GM21515 (cell line): ENCODE data around the gene SNX18.

ENCODE experiments used
- ATAC-seq: cut with Tn5 transposase; IDR thresholded peaks from one replicate; pipeline ENCODE4 v1.9.1; 2021; ENCODE audit not compliant: unreplicated experiment

The SNX18 gene

DNA sequence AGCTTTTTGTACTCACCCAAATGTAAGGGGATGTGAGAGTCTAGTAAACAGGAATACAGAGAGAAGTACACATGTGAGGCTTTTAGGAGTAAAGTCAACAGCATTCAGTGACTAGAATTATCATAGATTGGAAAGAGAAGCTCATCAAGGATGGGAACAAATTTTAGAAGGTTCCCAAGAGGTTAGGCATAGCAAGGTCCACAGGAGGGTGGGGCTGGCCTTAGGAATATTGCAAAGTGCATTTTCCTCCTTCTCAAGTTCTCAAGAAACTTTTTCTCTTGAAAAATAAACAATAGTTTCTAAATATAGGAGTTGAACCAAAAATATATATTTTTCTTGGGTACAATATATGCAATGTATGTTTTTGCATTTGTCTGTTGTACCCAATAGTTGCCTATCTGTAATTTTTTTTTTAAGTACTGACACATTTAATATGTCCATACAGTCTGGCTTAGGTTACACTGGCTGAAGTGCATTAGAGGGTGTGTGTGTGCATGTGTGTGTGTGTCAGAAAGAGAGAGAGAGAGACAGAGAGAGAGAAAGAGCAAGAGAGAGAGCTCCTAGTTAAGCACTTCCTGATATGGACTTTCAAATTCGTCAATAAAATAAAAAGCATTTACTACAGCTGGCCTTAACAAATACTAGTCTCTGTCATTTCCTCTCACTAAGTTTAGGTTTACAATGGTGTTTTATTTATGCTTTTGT lies 62.2 kb downstream of the SNX18 start:
- no peak for ATAC-seq

DNA sequence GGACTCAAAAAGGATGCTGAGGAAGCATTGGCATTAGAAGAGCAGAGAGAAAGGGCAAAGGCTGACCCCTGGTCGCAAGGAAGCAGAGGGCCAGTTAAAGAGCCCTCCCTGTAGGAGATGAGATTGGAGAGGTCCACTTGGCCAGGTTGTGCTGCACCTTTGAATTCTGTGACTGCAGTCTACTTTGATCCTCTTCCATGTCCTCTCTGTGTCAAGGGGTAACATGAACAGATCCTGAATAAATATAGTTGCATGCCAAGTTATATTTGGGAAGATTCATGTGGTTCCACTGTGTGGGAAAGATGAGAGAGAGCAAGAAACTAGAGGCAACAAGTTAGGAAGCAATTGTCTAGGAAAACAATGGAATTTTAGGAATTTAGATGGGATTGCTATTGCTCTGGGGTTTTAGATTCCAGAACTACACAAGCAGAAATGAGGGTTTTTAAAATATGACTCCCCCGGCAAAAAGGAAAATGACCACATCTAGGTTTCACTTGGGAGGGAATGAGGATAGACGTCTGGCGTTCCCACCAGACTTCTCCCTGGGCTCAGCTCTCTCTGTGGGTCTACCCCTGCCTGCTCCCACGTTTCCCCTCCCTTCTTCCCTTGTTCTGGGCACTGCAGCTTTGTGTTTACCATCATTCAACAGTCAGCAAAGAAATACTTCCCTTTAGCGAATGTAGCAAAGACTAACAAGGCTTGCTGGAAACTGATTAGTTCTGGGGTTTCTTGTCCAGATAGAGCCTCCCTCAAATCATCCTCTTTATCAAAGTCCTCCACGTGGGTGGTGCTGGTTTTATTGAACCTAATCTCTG lies 63.6 kb downstream of the SNX18 start:
- no peak for ATAC-seq

DNA sequence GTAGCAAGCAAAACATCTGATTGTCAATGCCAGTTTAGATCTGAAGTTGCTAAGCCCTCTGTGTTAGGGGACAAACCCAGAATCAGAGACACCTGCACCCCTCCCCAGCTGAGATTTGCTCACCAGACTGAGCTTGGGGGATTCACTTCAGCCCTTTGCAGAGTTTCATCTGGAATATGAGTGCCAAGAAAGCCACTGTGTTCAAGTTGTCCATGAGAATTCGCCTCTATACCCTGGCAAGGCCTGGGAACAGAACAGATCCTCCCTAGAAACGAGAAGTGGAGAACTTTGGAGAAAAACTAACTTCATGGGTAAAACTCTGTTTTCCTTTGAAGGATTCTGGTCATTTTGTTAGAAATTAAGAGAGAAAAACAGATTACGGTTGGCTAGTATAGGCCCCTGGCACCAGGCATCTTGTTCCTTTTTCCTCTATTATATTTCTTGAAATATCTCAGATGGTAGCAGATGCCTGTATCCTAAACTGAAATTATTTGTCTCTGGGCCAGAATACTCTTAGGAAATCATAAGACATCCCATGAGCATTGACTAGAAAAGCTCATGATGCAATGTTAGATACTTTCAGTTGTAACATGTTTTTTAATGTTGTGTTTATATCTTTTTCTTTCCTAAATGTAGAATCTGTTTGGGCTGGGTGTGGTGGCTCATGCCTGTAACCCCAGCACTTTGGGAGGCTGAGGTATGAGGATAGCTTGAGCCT lies 64.4 kb downstream of the SNX18 start:
- ATAC-seq = no peak

DNA sequence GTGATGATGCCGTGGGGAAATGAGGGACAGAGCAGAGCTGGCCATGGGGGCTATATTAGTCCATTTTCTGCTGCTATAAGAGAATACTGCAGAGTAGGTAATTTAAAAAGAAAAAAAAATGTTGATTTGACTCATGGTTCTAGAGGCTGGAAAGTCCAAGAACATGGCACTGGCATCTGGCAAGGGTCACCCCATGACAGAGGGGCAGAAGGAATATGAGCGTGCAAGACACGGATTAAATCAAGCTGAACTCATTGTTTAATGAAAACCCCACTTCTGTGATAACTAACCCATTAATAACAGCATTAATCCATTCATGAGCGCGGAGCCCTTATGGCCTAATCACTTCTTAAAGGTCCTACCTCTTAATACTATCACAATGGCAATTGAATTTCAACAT lies 68.8 kb downstream of the SNX18 start:
- ATAC-seq = no peak

DNA sequence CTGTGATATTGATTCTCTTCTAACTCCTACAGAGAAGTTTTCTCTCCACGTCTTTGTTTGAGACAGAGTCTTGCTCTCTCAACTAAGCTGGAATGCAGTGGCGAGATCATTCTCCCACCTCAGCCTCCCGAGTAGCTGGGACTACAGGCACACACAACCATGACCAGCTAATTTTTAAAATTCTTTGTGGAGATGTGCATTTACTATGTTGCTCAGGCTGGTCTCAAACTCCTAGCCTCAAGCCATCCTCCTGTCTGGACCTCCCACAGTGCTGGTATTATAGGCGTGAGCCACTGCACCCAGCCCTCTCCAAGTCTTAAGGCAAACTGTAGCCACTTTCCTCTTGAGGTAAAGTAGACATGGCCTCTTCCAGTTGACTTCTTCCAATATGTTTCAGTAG lies 72.2 kb downstream of the SNX18 start:
- ATAC-seq = no peak

- no peak for ATAC-seq
Measured at GRCh38 chr5:54590824-54591223, 73.3 kb downstream of the SNX18 start.

DNA sequence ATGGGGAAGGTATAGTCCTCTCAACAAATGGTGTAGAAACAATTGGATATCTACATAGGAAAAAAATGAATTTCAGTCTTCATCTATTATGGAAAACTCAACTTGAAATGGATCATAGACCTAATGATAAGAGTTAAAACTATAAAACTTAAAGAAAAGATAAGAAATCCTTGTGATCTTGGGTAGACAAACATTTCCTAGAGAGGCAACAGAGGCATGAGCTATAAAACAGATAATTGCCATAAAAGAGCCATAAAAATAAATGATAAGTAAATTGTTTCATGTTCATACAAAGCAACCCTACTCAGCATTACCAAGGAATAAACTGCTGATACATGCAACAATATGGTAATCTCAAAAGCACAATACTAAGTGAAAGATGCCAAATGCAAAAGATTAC lies 76.2 kb downstream of the SNX18 start:
- no peak for ATAC-seq

- ATAC-seq = no peak
Measured at GRCh38 chr5:54594181-54594580, 76.6 kb downstream of the SNX18 start.

DNA sequence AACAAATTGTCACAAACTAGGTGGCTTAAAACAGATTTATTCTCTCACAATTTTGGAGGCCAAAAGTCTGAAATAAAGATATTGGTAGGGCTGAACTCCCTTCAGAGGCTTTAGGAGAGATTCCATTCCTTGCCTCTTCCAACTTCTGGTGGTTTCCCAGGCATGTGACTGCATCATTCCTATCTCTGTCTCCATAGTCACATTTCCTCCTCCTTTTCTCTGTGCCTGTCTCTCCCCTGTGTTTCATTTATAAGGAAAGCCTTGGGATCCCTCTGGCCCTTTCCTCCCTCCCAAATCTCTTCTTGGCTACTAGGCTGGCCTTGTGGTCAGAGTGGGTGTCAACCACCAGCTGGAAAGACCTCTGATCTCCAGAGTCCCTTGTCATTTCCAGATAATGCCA lies 78.2 kb downstream of the SNX18 start:
- ATAC-seq = no peak
